Measurements from ENCODE around the gene MMS19.

GRCh38 chr10:97538411-97538810 lies 40.2 kb upstream of the MMS19 start:
- TF ChIP-seq CTCF (conservative IDR thresholded peaks at IDR 0.05) = no peak
- no peak for TF ChIP-seq EZH2 (IDR thresholded peaks at IDR 0.05; ENCODE audit: low read depth)

All from PC-9 (cell line).